ENCODE data around the gene TFEB. TPM values are rescaled to one million over a fixed set of nuclear protein-coding genes. Genes with fewer than 3 reads are reported as not detected.

TFEB gene
- total and polyA plus RNA-seq, 2 donors from 2014 or later, result 50.7 to 51.0 TPM

DNA sequence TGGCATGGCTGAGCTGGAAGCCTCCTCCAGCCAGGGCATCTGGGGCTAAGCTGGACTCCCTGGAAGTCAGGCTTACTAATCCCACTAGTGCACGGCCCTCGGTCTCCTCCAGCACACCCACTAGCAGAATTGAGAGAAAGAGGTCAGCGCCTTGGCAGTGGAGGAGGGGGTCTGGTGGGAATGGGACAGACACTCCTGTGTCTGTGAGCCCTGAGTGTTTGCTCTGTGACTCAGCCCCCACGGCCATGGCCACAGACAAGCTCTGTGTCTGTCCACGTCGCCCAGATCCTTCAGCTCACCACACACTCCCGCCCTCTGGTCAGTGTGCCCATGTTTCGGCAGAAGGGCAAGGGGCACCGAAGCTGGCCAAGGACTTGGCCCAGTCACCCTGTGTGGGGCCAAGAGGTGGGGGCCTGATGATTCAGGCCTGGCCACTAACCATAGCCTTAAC, 88.3 kb downstream of the TFEB start:
- no peaks in the 10 kb centered on the region for H3K27me3 ChIP-seq (ENCODE audit: control insufficient read depth, insufficient read depth, low read length)
- H3K27ac ChIP-seq (ENCODE audit: low read depth in 2 of 2, low read length in 2 of 2), result no peak overlapping the region
- FAIRE-seq (no peak), DNase-seq (peak in 1 of 5 donors; percentile 57)
- TF ChIP-seq, protein P1, sequence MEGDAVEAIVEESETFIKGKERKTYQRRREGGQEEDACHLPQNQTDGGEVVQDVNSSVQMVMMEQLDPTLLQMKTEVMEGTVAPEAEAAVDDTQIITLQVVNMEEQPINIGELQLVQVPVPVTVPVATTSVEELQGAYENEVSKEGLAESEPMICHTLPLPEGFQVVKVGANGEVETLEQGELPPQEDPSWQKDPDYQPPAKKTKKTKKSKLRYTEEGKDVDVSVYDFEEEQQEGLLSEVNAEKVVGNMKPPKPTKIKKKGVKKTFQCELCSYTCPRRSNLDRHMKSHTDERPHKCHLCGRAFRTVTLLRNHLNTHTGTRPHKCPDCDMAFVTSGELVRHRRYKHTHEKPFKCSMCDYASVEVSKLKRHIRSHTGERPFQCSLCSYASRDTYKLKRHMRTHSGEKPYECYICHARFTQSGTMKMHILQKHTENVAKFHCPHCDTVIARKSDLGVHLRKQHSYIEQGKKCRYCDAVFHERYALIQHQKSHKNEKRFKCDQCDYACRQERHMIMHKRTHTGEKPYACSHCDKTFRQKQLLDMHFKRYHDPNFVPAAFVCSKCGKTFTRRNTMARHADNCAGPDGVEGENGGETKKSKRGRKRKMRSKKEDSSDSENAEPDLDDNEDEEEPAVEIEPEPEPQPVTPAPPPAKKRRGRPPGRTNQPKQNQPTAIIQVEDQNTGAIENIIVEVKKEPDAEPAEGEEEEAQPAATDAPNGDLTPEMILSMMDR (IDR thresholded peaks at IDR 0.05; ENCODE audit: borderline replicate concordance, extremely low read depth, insufficient read depth), result no peak
- H3K4me3 ChIP-seq (ENCODE audit: low read length in 3 of 3), result no peak overlapping the region
- peaks cover 3 to 8% (median 4%) of the 10 kb centered on the region in 3 donors for H3K4me1 ChIP-seq (ENCODE audit: control insufficient read depth in 2 of 3, insufficient read depth in 2 of 3, low read depth in 1 of 3, low read length in 3 of 3)
- H3K9ac ChIP-seq (ENCODE audit: low read length in 3 of 3), result no peak overlapping the region
- H3K9me3 ChIP-seq (ENCODE audit: control insufficient read depth in 2 of 3, insufficient read depth in 1 of 3, low read length in 3 of 3), result no peaks in the 10 kb centered on the region
- no peaks in the 10 kb centered on the region for H3K36me3 ChIP-seq (ENCODE audit: control insufficient read depth in 2 of 3, insufficient read depth in 3 of 3, low read length in 3 of 3)
- intact Hi-C loops (cut with DNase I), result no loop called here

DNA sequence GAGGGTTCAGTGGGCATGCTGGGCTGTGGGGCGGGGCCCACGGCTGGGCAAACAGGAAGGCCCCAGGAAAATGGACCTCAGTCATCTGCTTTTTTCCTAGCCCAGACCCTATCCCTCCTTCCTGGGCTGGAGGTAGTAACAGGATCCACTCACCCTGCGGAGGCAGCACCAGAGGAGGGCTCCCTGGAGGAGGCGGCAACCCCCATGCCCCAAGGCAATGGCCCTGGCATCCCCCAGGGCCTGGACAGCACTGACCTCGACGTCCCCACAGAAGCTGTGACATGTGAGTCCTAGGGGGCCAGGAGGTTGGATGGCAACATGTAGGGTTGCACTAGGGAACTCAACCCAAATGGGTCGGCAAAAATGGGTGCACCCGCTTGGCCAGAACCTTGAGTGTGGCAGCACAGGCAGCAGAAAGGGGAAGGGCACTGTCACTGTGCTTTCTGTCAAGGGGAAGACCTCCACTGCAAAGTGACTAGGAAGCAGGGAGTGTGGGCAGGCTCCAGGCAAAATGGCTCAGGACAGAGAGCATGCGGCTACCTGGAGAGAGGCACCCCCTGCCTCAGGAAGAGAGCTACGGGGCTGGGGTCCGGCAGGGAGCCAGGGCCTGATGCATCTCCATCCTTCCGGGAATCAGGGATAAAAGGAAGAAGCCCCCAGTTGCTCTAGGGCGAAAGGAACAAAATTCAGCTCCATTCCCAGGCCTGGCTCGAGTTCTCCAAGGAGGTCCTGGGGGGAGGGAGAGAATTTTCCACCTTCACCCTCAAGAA, 89.2 kb downstream of the TFEB start:
- peak in 2 of 5 donors; percentile 34 to 37 for DNase-seq
- H3K4me1 ChIP-seq (ENCODE audit: control insufficient read depth in 2 of 3, insufficient read depth in 2 of 3, low read depth in 1 of 3, low read length in 3 of 3), result peaks cover 3 to 8% (median 4%) of the 10 kb centered on the region in 3 donors
- no peak overlapping the region for H3K27ac ChIP-seq (ENCODE audit: low read depth in 2 of 2, low read length in 2 of 2)
- no peak overlapping the region for H3K9ac ChIP-seq (ENCODE audit: low read length in 3 of 3)
- no peaks in the 10 kb centered on the region for H3K36me3 ChIP-seq (ENCODE audit: control insufficient read depth in 2 of 3, insufficient read depth in 3 of 3, low read length in 3 of 3)
- no peak for FAIRE-seq
- H3K4me3 ChIP-seq (ENCODE audit: low read length in 3 of 3), result no peak overlapping the region
- H3K9me3 ChIP-seq (ENCODE audit: control insufficient read depth in 2 of 3, insufficient read depth in 1 of 3, low read length in 3 of 3), result no peaks in the 10 kb centered on the region
- TF ChIP-seq, protein P1 (IDR thresholded peaks at IDR 0.05; ENCODE audit: borderline replicate concordance, extremely low read depth, insufficient read depth), result no peak
- intact Hi-C loops (cut with DNase I), result no loop called here
- H3K27me3 ChIP-seq (ENCODE audit: control insufficient read depth, insufficient read depth, low read length), result no peaks in the 10 kb centered on the region

DNA sequence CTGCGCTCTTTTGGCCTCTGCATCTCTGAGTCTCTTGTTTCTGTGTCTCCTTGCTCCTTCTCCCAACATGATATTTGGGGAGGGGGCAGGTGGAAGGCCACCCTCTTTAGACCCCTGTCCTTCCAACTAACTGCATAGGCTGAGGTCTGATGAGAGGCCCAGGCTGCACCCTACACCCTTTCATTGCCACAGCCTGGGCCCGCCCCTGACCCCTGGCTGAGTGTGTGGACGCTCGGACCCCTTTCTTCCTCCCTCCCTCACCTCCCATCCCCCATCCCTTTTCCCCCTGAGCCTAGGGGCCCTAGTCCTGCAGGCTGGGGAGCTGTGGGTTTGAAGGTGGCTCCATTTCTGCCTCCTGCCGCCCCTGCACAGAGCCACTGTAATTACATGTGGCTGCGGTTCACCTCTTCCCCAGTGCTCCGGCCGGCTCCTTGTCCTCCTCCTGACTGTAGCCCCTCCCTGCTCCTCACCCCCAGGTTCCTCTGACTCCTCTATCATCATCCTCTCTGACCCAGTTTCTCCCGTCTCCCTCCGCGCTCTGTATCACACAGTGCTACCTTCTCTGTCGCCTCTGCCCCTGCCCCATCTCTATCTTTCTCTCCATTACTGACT, 90.3 kb downstream of the TFEB start:
- Histone ChIP-seq H3K9me3 (ENCODE audit: control insufficient read depth in 2 of 3, insufficient read depth in 1 of 3, low read length in 3 of 3) (no peaks in the 10 kb centered on the region), H3K36me3 (ENCODE audit: control insufficient read depth in 2 of 3, insufficient read depth in 3 of 3, low read length in 3 of 3) (no peaks in the 10 kb centered on the region), H3K4me3 (ENCODE audit: low read length in 3 of 3) (no peak overlapping the region), H3K27me3 (ENCODE audit: control insufficient read depth, insufficient read depth, low read length) (no peaks in the 10 kb centered on the region), H3K27ac (ENCODE audit: low read depth in 2 of 2, low read length in 2 of 2) (no peak overlapping the region), H3K9ac (ENCODE audit: low read length in 3 of 3) (no peak overlapping the region), H3K4me1 (ENCODE audit: control insufficient read depth in 2 of 3, insufficient read depth in 2 of 3, low read depth in 1 of 3, low read length in 3 of 3) (peaks cover 3 to 8% (median 4%) of the 10 kb centered on the region in 3 donors)
- TF ChIP-seq, protein P1 (IDR thresholded peaks at IDR 0.05; ENCODE audit: borderline replicate concordance, extremely low read depth, insufficient read depth), result no peak
- DNase-seq (peak in 2 of 5 donors; percentile 40 to 49), FAIRE-seq (no peak)
- intact Hi-C loops (cut with DNase I), result no loop called here
